ENCODE results near the gene NKAIN4. TPM values are rescaled to one million over a fixed set of nuclear protein-coding genes. Genes with fewer than 3 reads are reported as not detected.
A peak's percentile ranks its signal among the peaks of the same experiment; 100 is the strongest.

Gene NKAIN4
- total and polyA plus RNA-seq, 2 experiments from 2014 or later = 12.6 to 13.2 TPM

DNA sequence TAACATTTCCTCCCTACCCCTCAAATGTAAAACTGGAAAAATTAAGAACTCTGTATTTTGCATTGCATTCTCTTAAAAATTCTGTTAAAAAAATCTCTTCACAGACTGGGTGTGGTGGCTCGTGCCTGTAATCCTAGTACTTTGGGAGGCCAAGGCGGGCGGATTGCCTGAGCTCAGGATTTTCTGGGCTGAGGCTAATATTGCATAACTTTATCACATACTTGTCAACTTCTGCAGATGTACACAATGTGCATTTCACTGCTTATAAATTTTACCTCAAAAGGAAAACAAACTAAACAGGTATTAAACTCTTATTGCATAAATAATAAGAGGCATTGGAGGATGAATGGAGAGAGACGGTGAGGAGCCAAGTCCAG lies 59.5 kb downstream of the NKAIN4 start:
- Histone ChIP-seq H3K9me2 (ENCODE audit: insufficient read depth) (no peaks in the 10 kb centered on the region), H3K4me1 (ENCODE audit: insufficient read depth) (peaks cover 11% of the 10 kb centered on the region), H3K79me2 (replicated peaks; ENCODE audit: insufficient read depth) (peaks cover 52% of the 10 kb centered on the region), H3K4me3 (no peak overlapping the region), H3K27me3 (ENCODE audit: insufficient read depth) (no peaks in the 10 kb centered on the region), H3K36me3 (ENCODE audit: insufficient read depth) (peaks cover 7% of the 10 kb centered on the region; the same call in 1 of the 2 replicates), H3K27ac (ENCODE audit: low read depth) (peak overlapping the region; percentile 32; the same call in 1 of the 2 replicates), H3K4me2 (no peak overlapping the region), H2AFZ (no peak overlapping the region), H3F3A (replicated peaks; ENCODE audit: low read depth) (0 out of 2 replicates have a peak, but pooled peaks cover 10% of the 10 kb centered on the region), H4K20me1 (replicated peaks; ENCODE audit: insufficient read depth) (peaks cover 45% of the 10 kb centered on the region)
- Mint-ChIP-seq H3K4me3 (no peak overlapping the region), H3K9me3 (no peaks in the 10 kb centered on the region), H3K27ac (no peak overlapping the region), H3K4me1 (peaks cover 24% of the 10 kb centered on the region; the same call in 2 of the 3 replicates), H3K27me3 (ENCODE audit: insufficient read depth, low read depth, poor library complexity) (peaks cover 16% of the 10 kb centered on the region), H3K36me3 (ENCODE audit: low read depth) (peaks cover 38% of the 10 kb centered on the region)
- ATAC-seq (no peak), DNase-seq (ENCODE audit: low spot score) (no peak)
- TF ChIP-seq ETS1 (IDR thresholded peaks at IDR 0.05) = no peak
- no peak for TF ChIP-seq REST (IDR thresholded peaks at IDR 0.05; ENCODE audit: unreplicated experiment)
- TF ChIP-seq CTCF (conservative IDR thresholded peaks at IDR 0.05; ENCODE audit: low read depth in 2 of 2) = no peak
- TF ChIP-seq, protein P1, sequence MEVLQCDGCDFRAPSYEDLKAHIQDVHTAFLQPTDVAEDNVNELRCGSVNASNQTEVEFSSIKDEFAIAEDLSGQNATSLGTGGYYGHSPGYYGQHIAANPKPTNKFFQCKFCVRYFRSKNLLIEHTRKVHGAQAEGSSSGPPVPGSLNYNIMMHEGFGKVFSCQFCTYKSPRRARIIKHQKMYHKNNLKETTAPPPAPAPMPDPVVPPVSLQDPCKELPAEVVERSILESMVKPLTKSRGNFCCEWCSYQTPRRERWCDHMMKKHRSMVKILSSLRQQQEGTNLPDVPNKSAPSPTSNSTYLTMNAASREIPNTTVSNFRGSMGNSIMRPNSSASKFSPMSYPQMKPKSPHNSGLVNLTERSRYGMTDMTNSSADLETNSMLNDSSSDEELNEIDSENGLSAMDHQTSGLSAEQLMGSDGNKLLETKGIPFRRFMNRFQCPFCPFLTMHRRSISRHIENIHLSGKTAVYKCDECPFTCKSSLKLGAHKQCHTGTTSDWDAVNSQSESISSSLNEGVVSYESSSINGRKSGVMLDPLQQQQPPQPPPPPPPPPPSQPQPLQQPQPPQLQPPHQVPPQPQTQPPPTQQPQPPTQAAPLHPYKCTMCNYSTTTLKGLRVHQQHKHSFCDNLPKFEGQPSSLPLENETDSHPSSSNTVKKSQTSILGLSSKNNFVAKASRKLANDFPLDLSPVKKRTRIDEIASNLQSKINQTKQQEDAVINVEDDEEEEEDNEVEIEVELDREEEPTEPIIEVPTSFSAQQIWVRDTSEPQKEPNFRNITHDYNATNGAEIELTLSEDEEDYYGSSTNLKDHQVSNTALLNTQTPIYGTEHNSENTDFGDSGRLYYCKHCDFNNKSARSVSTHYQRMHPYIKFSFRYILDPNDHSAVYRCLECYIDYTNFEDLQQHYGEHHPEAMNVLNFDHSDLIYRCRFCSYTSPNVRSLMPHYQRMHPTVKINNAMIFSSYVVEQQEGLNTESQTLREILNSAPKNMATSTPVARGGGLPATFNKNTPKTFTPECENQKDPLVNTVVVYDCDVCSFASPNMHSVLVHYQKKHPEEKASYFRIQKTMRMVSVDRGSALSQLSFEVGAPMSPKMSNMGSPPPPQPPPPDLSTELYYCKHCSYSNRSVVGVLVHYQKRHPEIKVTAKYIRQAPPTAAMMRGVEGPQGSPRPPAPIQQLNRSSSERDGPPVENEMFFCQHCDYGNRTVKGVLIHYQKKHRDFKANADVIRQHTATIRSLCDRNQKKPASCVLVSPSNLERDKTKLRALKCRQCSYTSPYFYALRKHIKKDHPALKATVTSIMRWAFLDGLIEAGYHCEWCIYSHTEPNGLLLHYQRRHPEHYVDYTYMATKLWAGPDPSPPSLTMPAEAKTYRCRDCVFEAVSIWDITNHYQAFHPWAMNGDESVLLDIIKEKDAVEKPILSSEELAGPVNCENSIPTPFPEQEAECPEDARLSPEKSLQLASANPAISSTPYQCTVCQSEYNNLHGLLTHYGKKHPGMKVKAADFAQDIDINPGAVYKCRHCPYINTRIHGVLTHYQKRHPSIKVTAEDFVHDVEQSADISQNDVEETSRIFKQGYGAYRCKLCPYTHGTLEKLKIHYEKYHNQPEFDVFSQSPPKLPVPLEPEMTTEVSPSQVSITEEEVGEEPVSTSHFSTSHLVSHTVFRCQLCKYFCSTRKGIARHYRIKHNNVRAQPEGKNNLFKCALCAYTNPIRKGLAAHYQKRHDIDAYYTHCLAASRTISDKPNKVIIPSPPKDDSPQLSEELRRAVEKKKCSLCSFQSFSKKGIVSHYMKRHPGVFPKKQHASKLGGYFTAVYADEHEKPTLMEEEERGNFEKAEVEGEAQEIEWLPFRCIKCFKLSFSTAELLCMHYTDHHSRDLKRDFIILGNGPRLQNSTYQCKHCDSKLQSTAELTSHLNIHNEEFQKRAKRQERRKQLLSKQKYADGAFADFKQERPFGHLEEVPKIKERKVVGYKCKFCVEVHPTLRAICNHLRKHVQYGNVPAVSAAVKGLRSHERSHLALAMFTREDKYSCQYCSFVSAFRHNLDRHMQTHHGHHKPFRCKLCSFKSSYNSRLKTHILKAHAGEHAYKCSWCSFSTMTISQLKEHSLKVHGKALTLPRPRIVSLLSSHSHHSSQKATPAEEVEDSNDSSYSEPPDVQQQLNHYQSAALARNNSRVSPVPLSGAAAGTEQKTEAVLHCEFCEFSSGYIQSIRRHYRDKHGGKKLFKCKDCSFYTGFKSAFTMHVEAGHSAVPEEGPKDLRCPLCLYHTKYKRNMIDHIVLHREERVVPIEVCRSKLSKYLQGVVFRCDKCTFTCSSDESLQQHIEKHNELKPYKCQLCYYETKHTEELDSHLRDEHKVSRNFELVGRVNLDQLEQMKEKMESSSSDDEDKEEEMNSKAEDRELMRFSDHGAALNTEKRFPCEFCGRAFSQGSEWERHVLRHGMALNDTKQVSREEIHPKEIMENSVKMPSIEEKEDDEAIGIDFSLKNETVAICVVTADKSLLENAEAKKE (CRISPR knock-in tag; IDR thresholded peaks at IDR 0.05) = no peak
- TF ChIP-seq JUNB (IDR thresholded peaks at IDR 0.05; ENCODE audit: unreplicated experiment) = no peak
- TF ChIP-seq STAT1 (IDR thresholded peaks at IDR 0.05; ENCODE audit: unreplicated experiment) = no peak
- no peak for TF ChIP-seq CREB1 (CRISPR knock-in tag; IDR thresholded peaks at IDR 0.05; ENCODE audit: low read depth)
- no peak for TF ChIP-seq EZH2 (IDR thresholded peaks at IDR 0.05; ENCODE audit: low read depth, unreplicated experiment)
- TF ChIP-seq ZNF114 (CRISPR knock-in tag; IDR thresholded peaks at IDR 0.05) = no peak
- no peak for TF ChIP-seq EZH2phosphoT487 (IDR thresholded peaks at IDR 0.05; ENCODE audit: unreplicated experiment)
- TF ChIP-seq ZNF331 (CRISPR knock-in tag; IDR thresholded peaks at IDR 0.05; ENCODE audit: low read depth) = no peak
- no peak for TF ChIP-seq NANOG (IDR thresholded peaks at IDR 0.05; ENCODE audit: borderline replicate concordance)
- no peak for TF ChIP-seq POLR2AphosphoS5 (IDR thresholded peaks at IDR 0.05; ENCODE audit: low read depth)
